Thyroid gland (tissue), 4 donors: ENCODE results near the gene MYLK. TPM values are rescaled to one million over a fixed set of nuclear protein-coding genes. Genes with fewer than 3 reads are reported as not detected.
"Not testable (repeated sequence)": the region's sequence is repeated elsewhere in the genome, so short reads cannot be mapped to it uniquely, and the experiment has no call there.

Source experiments
- DNase-seq, 2 donors: peaks; one replicate each; pipeline ENCODE4 v3.0.0-alpha.2; 2019
- H3K27ac ChIP-seq, 3 donors: fragments of 200-600 bp; sonication (generic); 1 replicate in 2 of 3; 2 replicates in 1 of 3; pipeline ENCODE4 v1.5.1; 2016 to 2019; ENCODE audit warnings: mild to moderate bottlenecking in 1 of 3, moderate library complexity in 1 of 3
- H3K27me3 ChIP-seq: fragments of 200-600 bp; sonication (generic); one replicate; pipeline ENCODE4 v1.5.1; 2019
- H3K36me3 ChIP-seq, 2 donors: fragments of 200-600 bp; sonication (generic); one replicate each; pipeline ENCODE4 v1.5.1; 2016 to 2019
- H3K4me1 ChIP-seq, 2 donors: fragments of 200-600 bp; sonication (generic); one replicate each; pipeline ENCODE4 v1.5.1; 2017 to 2019
- H3K4me3 ChIP-seq, 3 donors: fragments of 200-600 bp; sonication (generic); replicated peaks in 1 of 3; 1 replicate in 2 of 3; 2 replicates in 1 of 3; pipeline ENCODE4 v1.5.1; 2016; ENCODE audit warnings: mild to moderate bottlenecking in 1 of 3
- H3K9me3 ChIP-seq: fragments of 200-600 bp; sonication (generic); one replicate; pipeline ENCODE4 v1.5.1; 2017
- CTCF ChIP-seq, 6 experiments: fragments of 200-600 bp in 3 of 6; fragments of 450-650 bp in 3 of 6; sonication (generic) in 3 of 6; IDR thresholded peaks; one replicate each; pipeline ENCODE4 v1.5.1; 2016 to 2019; ENCODE audit warnings: antibody characterized with exemption in 6 of 6, mild to moderate bottlenecking in 2 of 6, inconsistent platforms in 1 of 6, moderate library complexity in 1 of 6
- POLR2A ChIP-seq, 2 donors: fragments of 450-650 bp; IDR thresholded peaks; one replicate each; pipeline ENCODE4 v1.6.1; 2017; ENCODE audit warnings: antibody characterized with exemption in 2 of 2, mild to moderate bottlenecking in 2 of 2, moderate library complexity in 1 of 2
- WGBS, 2 donors: methylation state at CpG; one replicate each; pipeline ENCODE4 v1.1.5; 2017; 5-methylcytosine and 5-hydroxymethylcytosine counted together
- intact Hi-C: fragments of 100-400 bp; cut with DNase I; formaldehyde crosslinking; loops from one replicate; pipeline ENCODE4 v1.15.1; 2023
- total RNA-seq, 4 donors: library from RNA; depleted of rRNA; stranded (reverse); fragments of >200 nt; gene quantifications; one replicate each; pipeline ENCODE4 v1.2.3, GENCODE V29; 2016

MYLK gene
- total RNA-seq, 4 donors from 2014 or later = 28.9 to 51.2 (median 37.4) TPM

GRCh38 chr3:123720638-123721037 lies 163.5 kb downstream of the MYLK start:
- DNase-seq = no peak
- 49 to 82% methylated on average over 6 of the region's 6 CpGs for WGBS, 2 donors
- peak overlapping the region in 1 of 3 donors; percentile 46 for H3K27ac ChIP-seq
- intact Hi-C loops = no loop called here
- H3K4me1 ChIP-seq = peaks cover 3 to 22% of the 10 kb centered on the region in 2 donors
- no peak for TF ChIP-seq POLR2A (IDR thresholded peaks at IDR 0.05)
- no peak for TF ChIP-seq CTCF (IDR thresholded peaks at IDR 0.05)
- no peaks in the 10 kb centered on the region for H3K9me3 ChIP-seq
- no peak overlapping the region for H3K4me3 ChIP-seq
- no peaks in the 10 kb centered on the region for H3K27me3 ChIP-seq
- H3K36me3 ChIP-seq = no peaks in the 10 kb centered on the region

GRCh38 chr3:123719862-123720453 lies 164.2 kb downstream of the MYLK start:
- H3K9me3 ChIP-seq = no peaks in the 10 kb centered on the region
- H3K4me3 ChIP-seq = no peak overlapping the region
- H3K36me3 ChIP-seq = no peaks in the 10 kb centered on the region
- TF ChIP-seq POLR2A (IDR thresholded peaks at IDR 0.05) (no peak), CTCF (IDR thresholded peaks at IDR 0.05) (no peak)
- no peaks in the 10 kb centered on the region for H3K27me3 ChIP-seq
- intact Hi-C loops = loop anchor here (5.0 kb wide), 1 partner anchor 68 kb away; no protein-coding TSS in a partner anchor
- DNase-seq = peak; percentile 73 to 85
- 27 to 44% methylated on average over 7 to 13 of the region's 14 CpGs for WGBS, 2 donors
- H3K27ac ChIP-seq = peak overlapping the region in 2 of 3 donors; percentile 46 to 52
- peaks cover 3 to 22% of the 10 kb centered on the region in 2 donors for H3K4me1 ChIP-seq

- peak in 5 of 6 experiments; percentile 44 to 73 (median 60) for TF ChIP-seq CTCF (IDR thresholded peaks at IDR 0.05)
- not testable (repeated sequence) for H3K4me3 ChIP-seq, H3K9me3 ChIP-seq, H3K27me3 ChIP-seq, H3K36me3 ChIP-seq
- Histone ChIP-seq H3K4me1 (peaks cover 3 to 22% of the 10 kb centered on the region in 2 donors), H3K27ac (peak overlapping the region in 2 of 3 donors; percentile 46 to 52)
- intact Hi-C loops = loop anchor here (5.0 kb wide), 1 partner anchor 67 kb away; no protein-coding TSS in a partner anchor
- WGBS, 2 donors = 22 to 26% methylated on average over 12 to 15 of the region's 15 CpGs
- peak; percentile 72 to 82 for DNase-seq
Observed at GRCh38 chr3:123719061-123719756, 164.9 kb downstream of the MYLK start.

GRCh38 chr3:123718108-123718507 lies 166.0 kb downstream of the MYLK start:
- Histone ChIP-seq H3K4me1 (peaks cover 3 to 22% of the 10 kb centered on the region in 2 donors), H3K9me3 (no peaks in the 10 kb centered on the region), H3K27me3 (no peaks in the 10 kb centered on the region), H3K36me3 (no peaks in the 10 kb centered on the region), H3K4me3 (no peak overlapping the region), H3K27ac (no peak overlapping the region)
- TF ChIP-seq CTCF (IDR thresholded peaks at IDR 0.05) = no peak
- DNase-seq = no peak
- intact Hi-C loops = loop anchor here (5.0 kb wide), 1 partner anchor 66 kb away; no protein-coding TSS in a partner anchor
- WGBS, 2 donors = 82 to 88% methylated on average over 5 of the region's 5 CpGs

- H3K36me3 ChIP-seq, H3K27me3 ChIP-seq, H3K4me3 ChIP-seq, H3K27ac ChIP-seq, DNase-seq, H3K9me3 ChIP-seq: not testable (repeated sequence)
- peaks cover 3 to 25% of the 10 kb centered on the region in 2 donors for H3K4me1 ChIP-seq
- intact Hi-C loops = loop anchor here (5.0 kb wide), 1 partner anchor 65 kb away; no protein-coding TSS in a partner anchor
- 59 to 77% methylated on average over 2 of the region's 2 CpGs for WGBS, 2 donors
Observed at GRCh38 chr3:123717451-123717850, 166.7 kb downstream of the MYLK start.
